Testis (tissue), 2 donors: ENCODE results near the gene PTGDS.

ENCODE experiments used
- CTCF ChIP-seq, 3 experiments: fragments of 450-650 bp in 2 of 3; fragments of 200-600 bp in 1 of 3; sonication (generic) in 1 of 3; IDR thresholded peaks; one replicate each; pipeline ENCODE4 v1.5.1; 2016 to 2019; ENCODE audit warnings: antibody characterized with exemption in 3 of 3, mild to moderate bottlenecking in 2 of 3, moderate library complexity in 1 of 3
- POLR2A ChIP-seq: fragments of 450-650 bp; IDR thresholded peaks from one replicate; pipeline ENCODE4 v1.6.1; 2017; ENCODE audit warnings: antibody characterized with exemption, mild to moderate bottlenecking, moderate library complexity

DNA sequence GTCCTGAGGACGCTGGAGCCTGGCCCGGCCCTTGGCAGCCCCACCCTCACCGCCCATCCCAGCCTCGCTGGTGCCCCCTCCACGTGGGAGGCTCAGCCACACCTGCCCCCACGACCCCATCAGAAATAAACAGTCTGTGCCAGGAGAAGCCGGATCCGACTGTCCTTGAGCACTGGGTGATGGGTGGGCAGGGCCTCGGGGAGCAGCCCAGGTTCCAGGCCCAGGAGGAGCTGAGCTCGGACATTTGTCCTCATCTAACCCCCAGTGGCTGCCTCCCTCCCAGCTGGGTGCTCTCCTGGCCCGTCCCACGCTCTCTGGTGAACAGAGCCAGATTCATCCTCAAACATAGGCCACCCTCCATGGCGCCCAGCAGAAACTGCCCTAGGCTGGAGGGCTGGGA is 4.6 kb upstream of the PTGDS start:
- no peak for TF ChIP-seq CTCF (IDR thresholded peaks at IDR 0.05)
- no peak for TF ChIP-seq POLR2A
